ENCODE results near the gene PRXL2B. TPM values are rescaled to one million over a fixed set of nuclear protein-coding genes. Genes with fewer than 3 reads are reported as not detected.
"Not testable (repeated sequence)": the region's sequence is repeated elsewhere in the genome, so short reads cannot be mapped to it uniquely, and the experiment has no call there.

Gene PRXL2B
- total RNA-seq, 4 donors from 2014 or later = 0.51 to 20.5 (median 13.2) TPM

- Histone ChIP-seq H3K27me3 (no peaks in the 10 kb centered on the region), H3K36me3 (no peaks in the 10 kb centered on the region), H3K4me3 (peak overlapping the region; percentile 26 to 28), H3K9me3 (no peaks in the 10 kb centered on the region), H3K4me1 (peaks cover 0 to 24% of the 10 kb centered on the region in 2 donors), H3K27ac (peak overlapping the region; percentile 85 to 95)
- peak; percentile 38 to 52 for TF ChIP-seq POLR2A (IDR thresholded peaks at IDR 0.05)
- peak in 1 of 4 experiments; percentile 27 for TF ChIP-seq CTCF (IDR thresholded peaks at IDR 0.05)
- intact Hi-C loops (cut with DNase I; ENCODE audit: low total_unique reads) = loop anchor here (5.0 kb wide), 1 partner anchor 134 kb away; the partner anchor contains the start of gene PEX10
- DNase-seq = peak; percentile 72 to 77
These were observed 39.9 kb upstream of the PRXL2B start for GRCh38 chr1:2546515-2547209.

- TF ChIP-seq CTCF (IDR thresholded peaks at IDR 0.05) (no peak), POLR2A (IDR thresholded peaks at IDR 0.05) (peak in 1 of 2 donors; percentile 0)
- H3K27ac ChIP-seq = peak overlapping the region; percentile 85 to 95
- H3K4me1 ChIP-seq = peaks cover 0 to 24% of the 10 kb centered on the region in 2 donors
- DNase-seq = no peak
- no peaks in the 10 kb centered on the region for H3K36me3 ChIP-seq
- no peaks in the 10 kb centered on the region for H3K27me3 ChIP-seq
- H3K4me3 ChIP-seq = peak overlapping the region; percentile 26 to 28
- H3K9me3 ChIP-seq = no peaks in the 10 kb centered on the region
- intact Hi-C loops (cut with DNase I; ENCODE audit: low total_unique reads) = loop anchor here (5.0 kb wide), 1 partner anchor 135 kb away; the partner anchor contains the start of gene PEX10
These were observed 39.1 kb upstream of the PRXL2B start for GRCh38 chr1:2547210-2548067.

GRCh38 chr1:2548068-2548589, 38.4 kb upstream of the PRXL2B start:
- Histone ChIP-seq H3K36me3 (no peaks in the 10 kb centered on the region), H3K4me3 (peak overlapping the region in 1 of 2 donors; percentile 13), H3K27ac (peak overlapping the region; percentile 85 to 95), H3K4me1 (peaks cover 0 to 24% of the 10 kb centered on the region in 2 donors), H3K9me3 (no peaks in the 10 kb centered on the region), H3K27me3 (no peaks in the 10 kb centered on the region)
- no peak for TF ChIP-seq POLR2A (IDR thresholded peaks at IDR 0.05)
- TF ChIP-seq CTCF (IDR thresholded peaks at IDR 0.05) = peak; percentile 90 to 96 (median 92)
- intact Hi-C loops (cut with DNase I; ENCODE audit: low total_unique reads) = loop anchor here (5.0 kb wide), 1 partner anchor 136 kb away; the partner anchor contains the start of gene PEX10
- peak; percentile 74 to 79 for DNase-seq

- H3K4me3 ChIP-seq, DNase-seq, H3K36me3 ChIP-seq, H3K27me3 ChIP-seq, H3K9me3 ChIP-seq: not testable (repeated sequence)
- peaks cover 0 to 24% of the 10 kb centered on the region in 2 donors for H3K4me1 ChIP-seq
- H3K27ac ChIP-seq = peak overlapping the region; percentile 85 to 95
- intact Hi-C loops (cut with DNase I; ENCODE audit: low total_unique reads) = loop anchor here (5.0 kb wide), 1 partner anchor 137 kb away; the partner anchor contains the start of gene PEX10
These were observed 37.1 kb upstream of the PRXL2B start for GRCh38 chr1:2549367-2550029.

- H3K27me3 ChIP-seq; H3K36me3 ChIP-seq; H3K4me3 ChIP-seq; DNase-seq; H3K9me3 ChIP-seq; intact Hi-C loops (cut with DNase I; ENCODE audit: low total_unique reads): not testable (repeated sequence)
- peaks cover 0 to 30% of the 10 kb centered on the region in 2 donors for H3K4me1 ChIP-seq
- peak overlapping the region in 1 of 2 donors; percentile 95 for H3K27ac ChIP-seq
These were observed 36.2 kb upstream of the PRXL2B start for GRCh38 chr1:2550309-2550861.

GRCh38 chr1:2551544-2551943, 35.0 kb upstream of the PRXL2B start:
- peaks cover 0 to 31% of the 10 kb centered on the region in 2 donors for H3K4me1 ChIP-seq
- H3K27ac ChIP-seq; H3K36me3 ChIP-seq; H3K4me3 ChIP-seq; H3K27me3 ChIP-seq; intact Hi-C loops (cut with DNase I; ENCODE audit: low total_unique reads); DNase-seq; H3K9me3 ChIP-seq: not testable (repeated sequence)
